K562 (cell line): ENCODE results near the gene MLXIPL. TPM values are rescaled to one million over a fixed set of nuclear protein-coding genes. Genes with fewer than 3 reads are reported as not detected.
A peak's percentile ranks its signal among the peaks of the same experiment; 100 is the strongest.

Source experiments
- ADNP ChIP-seq: fragments of 200-800 bp; sonication (Bioruptor generic); IDR thresholded peaks from 2 replicates; pipeline ENCODE4 v1.6.1; 2016; ENCODE audit warnings: missing genetic modification characterization, missing compliant biosample characterization
- ARID1B ChIP-seq: fragments of 450-650 bp; IDR thresholded peaks from 2 replicates; pipeline ENCODE4 v1.6.1; 2016; ENCODE audit warnings: antibody characterized with exemption, mild to moderate bottlenecking, inconsistent platforms
- BCOR ChIP-seq: fragments of 450-650 bp; IDR thresholded peaks from 2 replicates; pipeline ENCODE4 v1.6.1; 2016
- CHD1 ChIP-seq: fragments of 200-600 bp; sonication (generic); IDR thresholded peaks from one replicate; pipeline ENCODE4 v1.6.1; 2012; ENCODE audit warnings: mild to moderate bottlenecking, moderate library complexity, low read length, inconsistent platforms
- CREB3L1 ChIP-seq: fragments of 450-650 bp; IDR thresholded peaks from 2 replicates; pipeline ENCODE4 v1.6.1; 2014; ENCODE audit warnings: low read depth, mild to moderate bottlenecking, moderate library complexity, borderline replicate concordance
- FOXK1 ChIP-seq: sonication (generic); formaldehyde crosslinking; IDR thresholded peaks from 2 replicates; pipeline ENCODE4 v1.8.0; 2022; ENCODE audit warnings: missing genetic modification reagents, mild to moderate bottlenecking, borderline replicate concordance
- HDAC2 ChIP-seq: fragments of 450-650 bp; IDR thresholded peaks from 2 replicates; pipeline ENCODE4 v1.6.1; 2016; ENCODE audit warnings: mild to moderate bottlenecking
- HMGN3 ChIP-seq: IDR thresholded peaks from 2 replicates; pipeline ENCODE4 v1.6.1; 2011; ENCODE audit warnings: borderline replicate concordance, low read depth, mild to moderate bottlenecking, mixed read lengths, low read length; ENCODE audit not compliant: insufficient read length; ENCODE audit errors: extremely low read depth
- KDM1A ChIP-seq, 2 experiments: fragments of 450-650 bp; IDR thresholded peaks; 2 replicates each; pipeline ENCODE4 v1.6.1; 2016; ENCODE audit warnings: mild to moderate bottlenecking in 2 of 2
- KHSRP ChIP-seq: fragments of 450-650 bp; IDR thresholded peaks from 2 replicates; pipeline ENCODE4 v1.6.1; 2017
- MTA3 ChIP-seq: fragments of 450-650 bp; formaldehyde crosslinking; IDR thresholded peaks from 2 replicates; pipeline ENCODE4 v1.6.1; 2017; ENCODE audit warnings: mild to moderate bottlenecking, borderline replicate concordance
- NEUROD1 ChIP-seq: fragments of 150-350 bp; IDR thresholded peaks from 2 replicates; pipeline ENCODE4 v1.6.1; 2014; ENCODE audit warnings: borderline replicate concordance, low read length, low read depth; ENCODE audit not compliant: partially characterized antibody
- PHF21A ChIP-seq: fragments of 450-650 bp; IDR thresholded peaks from 2 replicates; pipeline ENCODE4 v1.6.1; 2017; ENCODE audit warnings: low read depth, borderline replicate concordance
- RBM25 ChIP-seq: fragments of 200-400 bp; formaldehyde crosslinking; IDR thresholded peaks from 2 replicates; pipeline ENCODE4 v1.6.1; 2018; ENCODE audit warnings: low read length, low read depth, moderate library complexity; ENCODE audit not compliant: severe bottlenecking
- RBM39 ChIP-seq: fragments of 200-400 bp; formaldehyde crosslinking; optimal IDR thresholded peaks from 2 replicates; pipeline ENCODE3; 2018; ENCODE audit warnings: low read depth, low read length
- SMARCA5 ChIP-seq: fragments of 450-650 bp; IDR thresholded peaks from 2 replicates; pipeline ENCODE4 v1.6.1; 2016
- SMC3 ChIP-seq: conservative IDR thresholded peaks from 2 replicates; pipeline ENCODE4 v1.6.1; 2011; ENCODE audit warnings: low read depth, low read length, improper control_type of control experiment; ENCODE audit not compliant: insufficient read depth
- ZNF253 ChIP-seq: fragments of 250-450 bp; sonication (Bioruptor Pico); conservative IDR thresholded peaks from 2 replicates; pipeline ENCODE4 v1.6.1; 2021; ENCODE audit warnings: mild to moderate bottlenecking
- polyA plus RNA-seq, 8 experiments: library from polyadenylated mRNA; depleted of rRNA in 4 of 8; stranded (reverse) in 5 of 8; unstranded in 3 of 8; fragments of >200 nt; fragmentation: Nextera tagmentation in 2 of 8; fragmentation: Illumina TruSeq in 1 of 8; extraction: Ambion mirVana in 2 of 8; extraction: Trizol in 1 of 8; gene quantifications; 2 replicates each; pipeline versions ENCODE4 v1.2.1 to v1.2.3, GENCODE V29; 2011 to 2014; ENCODE audit warnings: inconsistent platforms in 1 of 8, missing spikeins in 1 of 8
- total RNA-seq, 7 experiments: library from RNA; depleted of rRNA in 6 of 7; stranded (reverse); fragments of >200 nt in 6 of 7; fragmentation: Illumina TruSeq in 2 of 7; extraction: Trizol in 2 of 7; gene quantifications; 2 replicates each; pipeline versions ENCODE4 v1.2.1 to v1.2.3, GENCODE V29; 2011 to 2021; ENCODE audit warnings: low replicate concordance in 1 of 7
- TF ChIP-seq, protein P1 (sequence below): fragments of 250-450 bp; sonication (Bioruptor Pico); IDR thresholded peaks from 2 replicates; pipeline ENCODE4 v1.4.0; 2020
- TF ChIP-seq, protein P2 (sequence below): fragments of 450-650 bp; IDR thresholded peaks from 2 replicates; pipeline ENCODE4 v1.6.1; 2016; ENCODE audit warnings: antibody characterized with exemption

MLXIPL gene
- total and polyA plus RNA-seq, 9 of the 15 experiments (the other 6 are each of a cell fraction or from before 2014, with no cell fraction given): 0.11 to 18.4 (median 1.4) TPM

GRCh38 chr7:73645643-73646174 lies 21.4 kb upstream of the MLXIPL start (continued):
- TF ChIP-seq HMGN3 (no peak), HDAC2 (peak; percentile 43; the same call in 1 of the 2 replicates), KHSRP (no peak), CREB3L1 (no peak), NEUROD1 (no peak), RBM25 (peak; percentile 97), RBM39 (no peak), MTA3 (no peak), KDM1A (IDR thresholded peaks at IDR 0.05) (peak; percentile 64 to 75), ARID1B (no peak), CHD1 (no peak), BCOR (peak; percentile 92), PHF21A (no peak), SMARCA5 (peak; percentile 47; the same call in 1 of the 2 replicates), SMC3 (no peak), ZNF253 (CRISPR knock-in tag) (no peak), ADNP (tag) (0 out of 2 replicates have a peak, but pooled peaks have one; percentile 40), FOXK1 (CRISPR knock-in tag) (no peak)
- TF ChIP-seq, protein P1, sequence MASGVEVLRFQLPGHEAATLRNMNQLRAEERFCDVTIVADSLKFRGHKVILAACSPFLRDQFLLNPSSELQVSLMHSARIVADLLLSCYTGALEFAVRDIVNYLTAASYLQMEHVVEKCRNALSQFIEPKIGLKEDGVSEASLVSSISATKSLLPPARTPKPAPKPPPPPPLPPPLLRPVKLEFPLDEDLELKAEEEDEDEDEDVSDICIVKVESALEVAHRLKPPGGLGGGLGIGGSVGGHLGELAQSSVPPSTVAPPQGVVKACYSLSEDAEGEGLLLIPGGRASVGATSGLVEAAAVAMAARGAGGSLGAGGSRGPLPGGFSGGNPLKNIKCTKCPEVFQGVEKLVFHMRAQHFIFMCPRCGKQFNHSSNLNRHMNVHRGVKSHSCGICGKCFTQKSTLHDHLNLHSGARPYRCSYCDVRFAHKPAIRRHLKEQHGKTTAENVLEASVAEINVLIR: no peak
- TF ChIP-seq, protein P2, sequence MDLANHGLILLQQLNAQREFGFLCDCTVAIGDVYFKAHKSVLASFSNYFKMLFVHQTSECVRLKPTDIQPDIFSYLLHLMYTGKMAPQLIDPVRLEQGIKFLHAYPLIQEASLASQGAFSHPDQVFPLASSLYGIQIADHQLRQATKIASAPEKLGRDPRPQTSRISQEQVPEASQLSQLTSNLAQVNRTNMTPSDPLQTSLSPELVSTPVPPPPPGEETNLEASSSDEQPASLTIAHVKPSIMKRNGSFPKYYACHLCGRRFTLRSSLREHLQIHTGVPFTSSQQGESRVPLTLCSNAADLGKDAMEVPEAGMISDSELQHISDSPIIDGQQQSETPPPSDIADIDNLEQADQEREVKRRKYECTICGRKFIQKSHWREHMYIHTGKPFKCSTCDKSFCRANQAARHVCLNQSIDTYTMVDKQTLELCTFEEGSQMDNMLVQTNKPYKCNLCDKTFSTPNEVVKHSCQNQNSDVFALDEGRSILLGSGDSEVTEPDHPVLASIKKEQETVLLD: no peak
- TF ChIP-seq, all 486 proteins: peak for 10
